Measurements from ENCODE around the gene FPR3.

DNA sequence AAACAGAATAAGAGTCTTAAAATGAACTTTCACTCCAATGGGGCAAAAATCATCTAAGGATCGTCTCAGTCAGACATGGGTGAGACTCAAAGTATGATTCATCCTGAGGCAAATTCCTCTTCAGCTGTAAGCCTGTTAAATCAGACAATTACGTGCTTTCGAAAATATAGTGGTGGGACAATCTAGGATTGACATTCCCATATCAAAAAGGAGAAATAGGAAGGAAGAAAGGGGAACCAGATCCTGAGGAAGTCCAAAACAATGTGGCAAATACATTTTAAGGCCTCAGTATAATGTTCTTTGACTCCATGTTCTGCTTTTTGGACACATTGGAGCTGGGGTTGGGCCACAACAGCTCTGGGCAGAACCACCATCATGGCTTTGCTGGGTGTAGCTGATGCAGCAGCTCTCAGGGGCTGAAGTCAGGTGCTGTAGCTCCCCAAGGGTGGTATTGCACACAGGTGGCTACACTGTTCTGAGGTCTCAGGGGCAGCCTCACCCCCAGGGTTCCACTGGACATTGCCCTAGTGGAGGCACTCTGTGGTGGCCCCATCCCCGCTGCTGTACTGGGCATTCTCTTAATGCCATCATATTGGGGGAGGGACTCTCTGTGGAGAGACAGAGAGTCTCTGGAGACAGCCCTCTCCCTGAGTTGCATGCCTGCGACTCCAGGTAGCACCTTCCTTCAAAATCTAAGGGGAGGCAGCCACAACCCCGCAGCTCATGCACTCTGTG lies 5.7 kb upstream of the FPR3 start:
- TF ChIP-seq, protein P1, sequence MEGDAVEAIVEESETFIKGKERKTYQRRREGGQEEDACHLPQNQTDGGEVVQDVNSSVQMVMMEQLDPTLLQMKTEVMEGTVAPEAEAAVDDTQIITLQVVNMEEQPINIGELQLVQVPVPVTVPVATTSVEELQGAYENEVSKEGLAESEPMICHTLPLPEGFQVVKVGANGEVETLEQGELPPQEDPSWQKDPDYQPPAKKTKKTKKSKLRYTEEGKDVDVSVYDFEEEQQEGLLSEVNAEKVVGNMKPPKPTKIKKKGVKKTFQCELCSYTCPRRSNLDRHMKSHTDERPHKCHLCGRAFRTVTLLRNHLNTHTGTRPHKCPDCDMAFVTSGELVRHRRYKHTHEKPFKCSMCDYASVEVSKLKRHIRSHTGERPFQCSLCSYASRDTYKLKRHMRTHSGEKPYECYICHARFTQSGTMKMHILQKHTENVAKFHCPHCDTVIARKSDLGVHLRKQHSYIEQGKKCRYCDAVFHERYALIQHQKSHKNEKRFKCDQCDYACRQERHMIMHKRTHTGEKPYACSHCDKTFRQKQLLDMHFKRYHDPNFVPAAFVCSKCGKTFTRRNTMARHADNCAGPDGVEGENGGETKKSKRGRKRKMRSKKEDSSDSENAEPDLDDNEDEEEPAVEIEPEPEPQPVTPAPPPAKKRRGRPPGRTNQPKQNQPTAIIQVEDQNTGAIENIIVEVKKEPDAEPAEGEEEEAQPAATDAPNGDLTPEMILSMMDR (IDR thresholded peaks at IDR 0.05): no peak
- TF ChIP-seq EP300 (IDR thresholded peaks at IDR 0.05) (no peak), POLR2A (IDR thresholded peaks at IDR 0.05) (no peak), POLR2AphosphoS5 (IDR thresholded peaks at IDR 0.05) (no peak)
